GM18951 (cell line): ENCODE results near the gene MYPOP.

Source experiments
- POLR2A ChIP-seq: IDR thresholded peaks from 4 replicates; pipeline ENCODE4 v1.6.1; 2011; ENCODE audit warnings: mild to moderate bottlenecking; ENCODE audit not compliant: insufficient read length, insufficient read depth; ENCODE audit errors: extremely low read depth
- in situ Hi-C: fragments of 300-500 bp; cut with MboI; formaldehyde crosslinking; loops from one replicate; pipeline ENCODE4 v1.12.0; 2022; ENCODE audit warnings: low sequenced_read_pairs, mixed read lengths, inconsistent platforms; ENCODE audit not compliant: unreplicated experiment

MYPOP gene

GRCh38 chr19:45884682-45885555 lies 17.5 kb downstream of the MYPOP start:
- in situ Hi-C loops = no loop called here
- no peak for TF ChIP-seq POLR2A

- in situ Hi-C loops = no loop called here
- no peak for TF ChIP-seq POLR2A
These were observed 18.3 kb downstream of the MYPOP start for GRCh38 chr19:45883881-45884681.

- TF ChIP-seq POLR2A = no peak
- in situ Hi-C loops = no loop called here
These were observed 18.9 kb downstream of the MYPOP start for GRCh38 chr19:45883586-45883880.

- peak; percentile 87 for TF ChIP-seq POLR2A
- in situ Hi-C loops = no loop called here
These were observed 19.5 kb downstream of the MYPOP start for GRCh38 chr19:45882652-45883585.

GRCh38 chr19:45881909-45882528 lies 20.4 kb downstream of the MYPOP start:
- in situ Hi-C loops = no loop called here
- no peak for TF ChIP-seq POLR2A

- in situ Hi-C loops = no loop called here
- no peak for TF ChIP-seq POLR2A
These were observed 21.1 kb downstream of the MYPOP start for GRCh38 chr19:45881082-45881908.

- no peak for TF ChIP-seq POLR2A
- in situ Hi-C loops = no loop called here
These were observed 22.4 kb downstream of the MYPOP start for GRCh38 chr19:45879971-45880370.

- in situ Hi-C loops = no loop called here
These were observed 23.4 kb downstream of the MYPOP start for GRCh38 chr19:45879055-45879454.

GRCh38 chr19:45878043-45878794 lies 24.2 kb downstream of the MYPOP start:
- TF ChIP-seq POLR2A = no peak
- in situ Hi-C loops = no loop called here

More at GRCh38 chr19:45879055-45879454, 23.4 kb downstream of the MYPOP start:
- no peak for TF ChIP-seq POLR2A

- peak; percentile 40 for TF ChIP-seq POLR2A
- in situ Hi-C loops = no loop called here
These were observed 25.8 kb downstream of the MYPOP start for GRCh38 chr19:45876411-45877197.

- in situ Hi-C loops = no loop called here
- no peak for TF ChIP-seq POLR2A
These were observed 26.3 kb downstream of the MYPOP start for GRCh38 chr19:45876161-45876410.
